ENCODE results near the gene SREBF1.
A peak's percentile ranks its signal among the peaks of the same experiment; 100 is the strongest.

Gene SREBF1

GRCh38 chr17:17792037-17792550 is 44.7 kb downstream of the SREBF1 start:
- no peak for DNase-seq

GRCh38 chr17:17790637-17791464 is 45.9 kb downstream of the SREBF1 start:
- DNase-seq, result no peak

GRCh38 chr17:17789828-17790636 is 46.8 kb downstream of the SREBF1 start:
- no peak for DNase-seq

GRCh38 chr17:17789410-17789809 is 47.4 kb downstream of the SREBF1 start:
- no peak for DNase-seq

GRCh38 chr17:17788967-17789366 is 47.8 kb downstream of the SREBF1 start:
- no peak for DNase-seq

GRCh38 chr17:17787568-17787967 is 49.2 kb downstream of the SREBF1 start:
- DNase-seq, result no peak

GRCh38 chr17:17786998-17787397 is 49.8 kb downstream of the SREBF1 start:
- no peak for DNase-seq

GRCh38 chr17:17785407-17785806 is 51.4 kb downstream of the SREBF1 start:
- no peak for DNase-seq

GRCh38 chr17:17784657-17785267 is 52.0 kb downstream of the SREBF1 start:
- DNase-seq, result no peak

GRCh38 chr17:17783825-17784656 is 52.7 kb downstream of the SREBF1 start:
- peak; percentile 71 for DNase-seq

- peak; percentile 30 for DNase-seq
These were observed 53.5 kb downstream of the SREBF1 start for GRCh38 chr17:17783116-17783824.

GRCh38 chr17:17782523-17783115 is 54.2 kb downstream of the SREBF1 start:
- DNase-seq, result peak; percentile 30

- peak; percentile 48 for DNase-seq
These were observed 54.9 kb downstream of the SREBF1 start for GRCh38 chr17:17781591-17782496.

- no peak for DNase-seq
These were observed 55.7 kb downstream of the SREBF1 start for GRCh38 chr17:17780922-17781590.

GRCh38 chr17:17779015-17779611 is 57.7 kb downstream of the SREBF1 start:
- no peak for DNase-seq

- no peak for DNase-seq
These were observed 58.3 kb downstream of the SREBF1 start for GRCh38 chr17:17778308-17779014.

GRCh38 chr17:17776889-17777288 is 59.9 kb downstream of the SREBF1 start:
- no peak for DNase-seq
